ENCODE measurements around the gene SERF1B.
"Not testable (repeated sequence)": the region's sequence is repeated elsewhere in the genome, so short reads cannot be mapped to it uniquely, and the experiment has no call there.

- not testable (repeated sequence) for TF ChIP-seq CTCF (IDR thresholded peaks at IDR 0.05; ENCODE audit: borderline replicate concordance, extremely low read depth, low read length, poor library complexity, severe bottlenecking); EZH2 (IDR thresholded peaks at IDR 0.05; ENCODE audit: borderline replicate concordance, low read depth, low read length, severe bottlenecking)
These were observed 33.3 kb upstream of the SERF1B start for GRCh38 chr5:69991713-69992112.

Measured in DND-41 (cell line).